ENCODE data around the gene CPNE6. TPM values are rescaled to one million over a fixed set of nuclear protein-coding genes. Genes with fewer than 3 reads are reported as not detected.

The CPNE6 gene
- total and polyA plus RNA-seq, 12 donors, result 0.12 to 0.64 (median 0.41) TPM; not detected in 8

GRCh38 chr14:24126939-24127338 is 55.6 kb downstream of the CPNE6 start:
- Histone ChIP-seq H3K36me3 (peaks cover 0 to 30% (median 14%) of the 10 kb centered on the region in 9 donors), H3K4me3 (no peak overlapping the region), H3K9me3 (no peaks in the 10 kb centered on the region), H3K27ac (no peak overlapping the region), H3K4me1 (peaks cover 13 to 22% (median 17%) of the 10 kb centered on the region in 9 donors), H3K27me3 (no peaks in the 10 kb centered on the region)
- DNase-seq, result no peak
- TF ChIP-seq CTCF (IDR thresholded peaks at IDR 0.05), result no peak
- intact Hi-C loops (cut with DNase I), result no loop called here
- no peak for ATAC-seq

- intact Hi-C loops (cut with DNase I), result no loop called here
- Histone ChIP-seq H3K36me3 (peaks cover 0 to 23% (median 7%) of the 10 kb centered on the region in 9 donors), H3K27me3 (no peaks in the 10 kb centered on the region), H3K27ac (no peak overlapping the region), H3K9me3 (no peaks in the 10 kb centered on the region), H3K4me1 (peaks cover 14 to 30% (median 22%) of the 10 kb centered on the region in 9 donors), H3K4me3 (no peak overlapping the region)
- 90 to 95% methylated on average over 2 of the region's 2 CpGs for WGBS, 2 donors
- ATAC-seq, result no peak
- DNase-seq, result no peak
- no peak for TF ChIP-seq CTCF (IDR thresholded peaks at IDR 0.05)
Observed at GRCh38 chr14:24127673-24128072, 56.3 kb downstream of the CPNE6 start.

Other genes starting within 250 kb of the CPNE6 start
- 10 to 100 TPM; 24.9 to 37.5 (median 30.7) TPM for gene DHRS4, start 117.8 kb upstream of the CPNE6 start, total RNA-seq
- gene DHRS4, start 117.8 kb upstream of the CPNE6 start, polyA plus RNA-seq, result 10 to 100 TPM; 31.1 to 66.7 TPM
- gene DHRS4L2, start 82.6 kb upstream of the CPNE6 start, total RNA-seq, result 10 to 100 TPM; 22.9 to 38.0 (median 30.7) TPM
- gene DHRS4L2, start 82.6 kb upstream of the CPNE6 start, polyA plus RNA-seq, result 10 to 100 TPM; 25.5 to 52.4 TPM
- gene CARMIL3, start 19.6 kb upstream of the CPNE6 start, total RNA-seq, result under 1 TPM in 7 of 10 donors, not detected in 3; 0.06 to 0.31 (median 0.08) TPM
- under 1 TPM; 0.13 to 0.44 TPM for gene CARMIL3, start 19.6 kb upstream of the CPNE6 start, polyA plus RNA-seq
- gene PCK2, start 22.7 kb downstream of the CPNE6 start, total RNA-seq, result 1 to 10 TPM in 9 of 10 donors, under 1 TPM in 1; 0.75 to 6.8 (median 2.6) TPM
- gene PCK2, start 22.7 kb downstream of the CPNE6 start, polyA plus RNA-seq, result 1 to 10 TPM; 2.5 to 7.3 TPM
- gene DCAF11, start 43.2 kb downstream of the CPNE6 start, total RNA-seq, result 10 to 100 TPM; 62.2 to 99.7 (median 73.0) TPM
- 10 to 100 TPM; 19.7 to 72.7 TPM for gene DCAF11, start 43.2 kb downstream of the CPNE6 start, polyA plus RNA-seq
- 1 to 10 TPM; 1.7 to 3.5 (median 2.2) TPM for gene NRL, start 43.4 kb downstream of the CPNE6 start, total RNA-seq
- gene NRL, start 43.4 kb downstream of the CPNE6 start, polyA plus RNA-seq, result 1 to 10 TPM; 1.5 to 3.3 TPM
- gene FITM1, start 59.1 kb downstream of the CPNE6 start, total RNA-seq, result 100 to 1,000 TPM; 105 to 176 (median 131) TPM
- 100 to 1,000 TPM in 1 of 2 donors, 10 to 100 TPM in 1; 77.0 to 247 TPM for gene FITM1, start 59.1 kb downstream of the CPNE6 start, polyA plus RNA-seq
- gene PSME1, start 64.6 kb downstream of the CPNE6 start, total RNA-seq, result 100 to 1,000 TPM in 5 of 10 donors, 10 to 100 TPM in 5; 84.3 to 341 (median 100.0) TPM
- gene PSME1, start 64.6 kb downstream of the CPNE6 start, polyA plus RNA-seq, result 100 to 1,000 TPM; 138 to 149 TPM
- gene EMC9, start 70.0 kb downstream of the CPNE6 start, total RNA-seq, result 10 to 100 TPM; 10.2 to 18.8 (median 13.3) TPM
- 10 to 100 TPM; 27.2 to 44.3 TPM for gene EMC9, start 70.0 kb downstream of the CPNE6 start, polyA plus RNA-seq
- gene PSME2, start 75.0 kb downstream of the CPNE6 start, total RNA-seq, result 100 to 1,000 TPM in 3 of 10 donors, 10 to 100 TPM in 7; 62.6 to 347 (median 85.0) TPM
- 100 to 1,000 TPM; 124 to 290 TPM for gene PSME2, start 75.0 kb downstream of the CPNE6 start, polyA plus RNA-seq
- gene RNF31, start 75.9 kb downstream of the CPNE6 start, total RNA-seq, result 10 to 100 TPM; 27.5 to 52.6 (median 34.8) TPM
- gene RNF31, start 75.9 kb downstream of the CPNE6 start, polyA plus RNA-seq, result 10 to 100 TPM; 39.4 to 92.9 TPM
- gene IRF9, start 89.7 kb downstream of the CPNE6 start, total RNA-seq, result 100 to 1,000 TPM in 1 of 10 donors, 10 to 100 TPM in 9; 17.7 to 147 (median 36.7) TPM
- 10 to 100 TPM; 28.2 to 64.1 TPM for gene IRF9, start 89.7 kb downstream of the CPNE6 start, polyA plus RNA-seq
- 1 to 10 TPM; 2.5 to 7.0 (median 4.3) TPM for gene REC8, start 100.5 kb downstream of the CPNE6 start, total RNA-seq
- 10 to 100 TPM in 1 of 2 donors, 1 to 10 TPM in 1; 2.5 to 17.7 TPM for gene REC8, start 100.5 kb downstream of the CPNE6 start, polyA plus RNA-seq
- 10 to 100 TPM; 10.1 to 22.5 (median 12.6) TPM for gene IPO4, start 117.3 kb downstream of the CPNE6 start, total RNA-seq
- 10 to 100 TPM in 1 of 2 donors, 1 to 10 TPM in 1; 4.4 to 23.8 TPM for gene IPO4, start 117.3 kb downstream of the CPNE6 start, polyA plus RNA-seq
- 10 to 100 TPM; 14.2 to 31.3 (median 18.7) TPM for gene TM9SF1, start 123.9 kb downstream of the CPNE6 start, total RNA-seq
- 10 to 100 TPM; 10.8 to 36.4 TPM for gene TM9SF1, start 123.9 kb downstream of the CPNE6 start, polyA plus RNA-seq
- gene TSSK4, start 134.1 kb downstream of the CPNE6 start, total RNA-seq, result under 1 TPM in 1 of 10 donors, not detected in 9; 0.28 TPM
- gene TSSK4, start 134.1 kb downstream of the CPNE6 start, polyA plus RNA-seq, result under 1 TPM in 1 of 2 donors, not detected in 1; 0.22 TPM
- 10 to 100 TPM; 23.4 to 35.3 (median 29.4) TPM for gene CHMP4A, start 141.9 kb downstream of the CPNE6 start, total RNA-seq
- 10 to 100 TPM; 34.3 to 80.8 TPM for gene CHMP4A, start 141.9 kb downstream of the CPNE6 start, polyA plus RNA-seq
- gene MDP1, start 144.5 kb downstream of the CPNE6 start, total RNA-seq, result 10 to 100 TPM; 13.9 to 22.9 (median 18.9) TPM
- 10 to 100 TPM; 23.0 to 23.5 TPM for gene MDP1, start 144.5 kb downstream of the CPNE6 start, polyA plus RNA-seq
- 100 to 1,000 TPM; 178 to 228 (median 199) TPM for gene NEDD8, start 160.8 kb downstream of the CPNE6 start, total RNA-seq
- 100 to 1,000 TPM; 154 to 325 TPM for gene NEDD8, start 160.8 kb downstream of the CPNE6 start, polyA plus RNA-seq
- gene GMPR2, start 161.4 kb downstream of the CPNE6 start, total RNA-seq, result 10 to 100 TPM; 28.6 to 46.9 (median 33.5) TPM
- gene GMPR2, start 161.4 kb downstream of the CPNE6 start, polyA plus RNA-seq, result 10 to 100 TPM; 26.4 to 27.3 TPM
- gene TINF2, start 171.1 kb downstream of the CPNE6 start, total RNA-seq, result 10 to 100 TPM; 36.8 to 56.4 (median 40.5) TPM
- 10 to 100 TPM; 19.3 to 44.0 TPM for gene TINF2, start 171.1 kb downstream of the CPNE6 start, polyA plus RNA-seq
- 1 to 10 TPM in 1 of 10 donors, under 1 TPM in 9; 0.17 to 2.2 (median 0.65) TPM for gene TGM1, start 191.6 kb downstream of the CPNE6 start, total RNA-seq
- gene TGM1, start 191.6 kb downstream of the CPNE6 start, polyA plus RNA-seq, result under 1 TPM; 0.51 to 0.87 TPM
- gene RABGGTA, start 200.0 kb downstream of the CPNE6 start, total RNA-seq, result 10 to 100 TPM; 17.4 to 30.0 (median 19.6) TPM
- 10 to 100 TPM; 30.6 to 37.9 TPM for gene RABGGTA, start 200.0 kb downstream of the CPNE6 start, polyA plus RNA-seq
- 10 to 100 TPM in 4 of 10 donors, 1 to 10 TPM in 6; 6.9 to 11.1 (median 9.0) TPM for gene DHRS1, start 228.2 kb downstream of the CPNE6 start, total RNA-seq
- gene DHRS1, start 228.2 kb downstream of the CPNE6 start, polyA plus RNA-seq, result 10 to 100 TPM in 1 of 2 donors, 1 to 10 TPM in 1; 8.5 to 11.6 TPM
- 10 to 100 TPM; 22.0 to 31.9 (median 27.3) TPM for gene NOP9, start 228.3 kb downstream of the CPNE6 start, total RNA-seq
- 10 to 100 TPM; 10.7 to 10.8 TPM for gene NOP9, start 228.3 kb downstream of the CPNE6 start, polyA plus RNA-seq
- gene CIDEB, start 236.4 kb downstream of the CPNE6 start, total RNA-seq, result 1 to 10 TPM; 1.9 to 6.0 (median 3.5) TPM
- gene CIDEB, start 236.4 kb downstream of the CPNE6 start, polyA plus RNA-seq, result 1 to 10 TPM; 4.3 to 4.8 TPM
- 1 to 10 TPM in 7 of 10 donors, under 1 TPM in 3; 0.68 to 2.4 (median 1.3) TPM for gene LTB4R2, start 238.6 kb downstream of the CPNE6 start, total RNA-seq
- gene LTB4R2, start 238.6 kb downstream of the CPNE6 start, polyA plus RNA-seq, result under 1 TPM; 0.51 to 0.90 TPM
- 1 to 10 TPM in 7 of 10 donors, under 1 TPM in 3; 0.76 to 3.1 (median 1.8) TPM for gene LTB4R, start 239.9 kb downstream of the CPNE6 start, total RNA-seq
- gene LTB4R, start 239.9 kb downstream of the CPNE6 start, polyA plus RNA-seq, result 1 to 10 TPM; 3.2 to 3.7 TPM

All from heart right ventricle (tissue), 16 donors.